Prostate gland (tissue), 2 donors: Measurements from ENCODE around the gene HACD2.
A peak's percentile ranks its signal among the peaks of the same experiment; 100 is the strongest.

ENCODE experiments used
- CTCF ChIP-seq, 4 experiments: fragments of 200-600 bp in 2 of 4; fragments of 450-650 bp in 2 of 4; sonication (generic) in 2 of 4; IDR thresholded peaks; 1 replicate in 3 of 4; 2 replicates in 1 of 4; pipeline ENCODE4 v1.5.1; 2016 to 2019; ENCODE audit warnings: antibody characterized with exemption in 4 of 4, mild to moderate bottlenecking in 2 of 4, moderate library complexity in 2 of 4
- POLR2A ChIP-seq: fragments of 450-650 bp; IDR thresholded peaks from one replicate; pipeline ENCODE4 v1.6.1; 2016; ENCODE audit warnings: antibody characterized with exemption, mild to moderate bottlenecking
- POLR2AphosphoS5 ChIP-seq: sonication (generic); formaldehyde crosslinking; IDR thresholded peaks from one replicate; pipeline ENCODE4 v1.6.1; 2017; ENCODE audit warnings: antibody characterized with exemption

GRCh38 chr3:123620343-123620742 is 35.5 kb upstream of the HACD2 start:
- TF ChIP-seq CTCF (IDR thresholded peaks at IDR 0.05) = no peak
- peak; percentile 34 for TF ChIP-seq POLR2A
- TF ChIP-seq POLR2AphosphoS5 = peak; percentile 86
